ENCODE measurements around the gene RIMS3. TPM values are rescaled to one million over a fixed set of nuclear protein-coding genes. Genes with fewer than 3 reads are reported as not detected.

Gene RIMS3
- polyA plus RNA-seq, 1 donor from 2014 or later, result 31.6 TPM

GRCh38 chr1:40696294-40696693 is 30.8 kb upstream of the RIMS3 start:
- H3K9me2 ChIP-seq (ENCODE audit: insufficient read depth, low read length), result no peaks in the 10 kb centered on the region
- H3K4me3 ChIP-seq (ENCODE audit: low read length), result no peak overlapping the region
- H3K9ac ChIP-seq (ENCODE audit: low read length), result no peak overlapping the region
- peaks cover 58% of the 10 kb centered on the region for H3K79me2 ChIP-seq (replicated peaks; ENCODE audit: insufficient read depth, low read length)
- H3K4me2 ChIP-seq (ENCODE audit: low read length), result no peak overlapping the region
- H3K36me3 ChIP-seq (ENCODE audit: insufficient read depth, low read length), result no peaks in the 10 kb centered on the region
- no peak overlapping the region for H3K27ac ChIP-seq (ENCODE audit: low read length)
- no peaks in the 10 kb centered on the region for H3K9me3 ChIP-seq (ENCODE audit: low read length)
- no peaks in the 10 kb centered on the region for H3K27me3 ChIP-seq (ENCODE audit: insufficient read depth, low read depth, low read length)
- H3F3A ChIP-seq (ENCODE audit: insufficient read depth, low read length, poor library complexity, severe bottlenecking), result peaks cover 3% of the 10 kb centered on the region
- no peak overlapping the region for H2AFZ ChIP-seq (ENCODE audit: low read depth, low read length)
- no peak for TF ChIP-seq SMC3 (conservative IDR thresholded peaks at IDR 0.05; ENCODE audit: poor library complexity)
- no peak for TF ChIP-seq REST (IDR thresholded peaks at IDR 0.05; ENCODE audit: borderline replicate concordance)
- TF ChIP-seq MXI1 (conservative IDR thresholded peaks at IDR 0.05; ENCODE audit: poor library complexity, severe bottlenecking), result no peak
- no peak for TF ChIP-seq POLR2AphosphoS5 (IDR thresholded peaks at IDR 0.05)
- no peak for TF ChIP-seq EZH2 (IDR thresholded peaks at IDR 0.05; ENCODE audit: borderline replicate concordance, insufficient read depth, low read length, poor library complexity, severe bottlenecking)
- TF ChIP-seq RAD21 (conservative IDR thresholded peaks at IDR 0.05), result no peak
- TF ChIP-seq CTCF (IDR thresholded peaks at IDR 0.05; ENCODE audit: poor library complexity, severe bottlenecking), result no peak
- no peak for TF ChIP-seq EP300 (conservative IDR thresholded peaks at IDR 0.05; ENCODE audit: poor library complexity, severe bottlenecking)
- TF ChIP-seq TAF1 (IDR thresholded peaks at IDR 0.05; ENCODE audit: low read depth), result no peak
- no peaks in the 10 kb centered on the region for H4K20me1 ChIP-seq (ENCODE audit: insufficient read depth)

- Histone ChIP-seq H3F3A (ENCODE audit: insufficient read depth, low read length, poor library complexity, severe bottlenecking) (peaks cover 3% of the 10 kb centered on the region), H3K27me3 (ENCODE audit: insufficient read depth, low read depth, low read length) (no peaks in the 10 kb centered on the region), H3K9me3 (ENCODE audit: low read length) (no peaks in the 10 kb centered on the region), H4K20me1 (ENCODE audit: insufficient read depth) (no peaks in the 10 kb centered on the region), H3K27ac (ENCODE audit: low read length) (no peak overlapping the region), H3K36me3 (ENCODE audit: insufficient read depth, low read length) (no peaks in the 10 kb centered on the region), H3K4me3 (ENCODE audit: low read length) (no peak overlapping the region), H3K4me2 (ENCODE audit: low read length) (no peak overlapping the region), H3K79me2 (replicated peaks; ENCODE audit: insufficient read depth, low read length) (peaks cover 61% of the 10 kb centered on the region), H3K9me2 (ENCODE audit: insufficient read depth, low read length) (no peaks in the 10 kb centered on the region), H3K9ac (ENCODE audit: low read length) (no peak overlapping the region), H2AFZ (ENCODE audit: low read depth, low read length) (no peak overlapping the region)
- no peak for TF ChIP-seq MXI1 (conservative IDR thresholded peaks at IDR 0.05; ENCODE audit: poor library complexity, severe bottlenecking)
- no peak for TF ChIP-seq CTCF (IDR thresholded peaks at IDR 0.05; ENCODE audit: poor library complexity, severe bottlenecking)
- no peak for TF ChIP-seq EP300 (conservative IDR thresholded peaks at IDR 0.05; ENCODE audit: poor library complexity, severe bottlenecking)
- no peak for TF ChIP-seq EZH2 (IDR thresholded peaks at IDR 0.05; ENCODE audit: borderline replicate concordance, insufficient read depth, low read length, poor library complexity, severe bottlenecking)
- no peak for TF ChIP-seq POLR2AphosphoS5 (IDR thresholded peaks at IDR 0.05)
- no peak for TF ChIP-seq REST (IDR thresholded peaks at IDR 0.05; ENCODE audit: borderline replicate concordance)
- no peak for TF ChIP-seq SMC3 (conservative IDR thresholded peaks at IDR 0.05; ENCODE audit: poor library complexity)
Measured at GRCh38 chr1:40694353-40694874, 28.9 kb upstream of the RIMS3 start.

All from neural cell (in vitro differentiated cells).